SK-N-MC (cell line): Measurements from ENCODE around the gene SLC22A7.
A peak's percentile ranks its signal among the peaks of the same experiment; 100 is the strongest.

ENCODE experiments used
- DNase-seq: peaks from one replicate; pipeline ENCODE4 v3.0.0-alpha.2; 2011; ENCODE audit warnings: low read depth, low spot score
- H3K27ac ChIP-seq: fragments of 200-600 bp; sonication (generic); 2 replicates; pipeline ENCODE4 v1.5.1; 2016; ENCODE audit warnings: mixed run types
- H3K36me3 ChIP-seq: fragments of 200-600 bp; sonication (generic); 2 replicates; pipeline ENCODE4 v1.6.1; 2017; ENCODE audit warnings: antibody characterized with exemption, low read length, mixed read lengths; ENCODE audit not compliant: insufficient read depth
- H3K4me3 ChIP-seq: fragments of 200-600 bp; sonication (generic); 2 replicates; pipeline ENCODE4 v1.5.1; 2016
- H3K9ac ChIP-seq: fragments of 200-600 bp; sonication (generic); 2 replicates; pipeline ENCODE4 v1.8.0; 2017; ENCODE audit warnings: mixed run types, mixed read lengths; ENCODE audit not compliant: insufficient read length
- H3K9me3 ChIP-seq: fragments of 200-600 bp; sonication (generic); 2 replicates; pipeline ENCODE4 v1.6.1; 2017; ENCODE audit warnings: low read depth, mild to moderate bottlenecking, antibody characterized with exemption, low read length, moderate library complexity, mixed read lengths
- EZH2 ChIP-seq: fragments of 200-600 bp; sonication (generic); IDR thresholded peaks from one replicate; pipeline ENCODE4 v1.6.1; 2017; ENCODE audit warnings: antibody characterized with exemption
- FOXP2 ChIP-seq: optimal IDR thresholded peaks from 2 replicates; pipeline ENCODE3; 2011; ENCODE audit warnings: mild to moderate bottlenecking, moderate library complexity; ENCODE audit not compliant: insufficient read depth; ENCODE audit errors: extremely low read length, control extremely low read depth
- POLR2AphosphoS5 ChIP-seq: IDR thresholded peaks from 2 replicates; pipeline ENCODE4 v1.6.1; 2012; ENCODE audit warnings: mild to moderate bottlenecking, low read depth, low read length, borderline replicate concordance

Gene SLC22A7

DNA sequence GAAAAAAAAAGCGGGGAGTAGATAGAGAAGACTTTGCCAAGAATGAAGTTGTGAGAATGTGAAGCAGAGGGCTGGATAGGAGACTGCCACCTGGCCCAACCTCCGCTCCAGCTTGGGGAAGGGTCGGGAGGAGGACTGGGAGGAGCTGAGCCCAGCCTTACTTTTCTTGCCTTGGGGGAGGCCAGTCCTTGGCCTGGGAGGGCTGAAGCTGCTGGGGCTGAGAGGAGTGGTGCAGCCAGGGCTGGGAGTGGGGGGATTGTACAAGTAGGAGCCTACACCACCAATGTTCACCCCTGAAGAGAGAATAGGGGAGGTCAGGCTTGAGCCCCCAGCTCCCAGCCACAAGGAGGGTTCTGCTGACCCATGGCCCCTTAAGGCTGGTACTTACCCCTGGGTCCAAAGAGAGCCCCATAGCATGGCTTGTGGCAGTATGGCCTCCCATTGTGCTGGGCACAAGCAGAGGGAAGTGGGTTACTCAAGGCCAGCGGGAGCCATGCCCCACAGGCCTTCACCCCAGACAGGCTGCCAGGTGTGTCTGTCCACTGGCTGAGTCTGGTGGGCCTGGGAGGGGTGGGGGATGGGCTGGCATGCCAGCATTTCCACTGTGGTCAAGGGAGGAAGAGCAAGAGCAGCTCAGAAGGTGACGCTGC is 9.5 kb downstream of the SLC22A7 start:
- H3K9me3 ChIP-seq = no peaks in the 10 kb centered on the region
- no peak overlapping the region for H3K4me3 ChIP-seq
- no peak overlapping the region for H3K9ac ChIP-seq
- DNase-seq = no peak
- H3K36me3 ChIP-seq = no peaks in the 10 kb centered on the region
- no peak for TF ChIP-seq POLR2AphosphoS5
- no peak for TF ChIP-seq EZH2
- TF ChIP-seq FOXP2 = no peak
- H3K27ac ChIP-seq = no peak overlapping the region

GRCh38 chr6:43308101-43308989 is 10.3 kb downstream of the SLC22A7 start, which contains the start of gene CRIP3:
Gene CRIP3, minus strand, starts transcription at chr6:43308826. Its CDS starts 34 bp downstream, at chr6:43308792.
- TF ChIP-seq POLR2AphosphoS5 (no peak), FOXP2 (no peak), EZH2 (no peak)
- Histone ChIP-seq H3K36me3 (no peaks in the 10 kb centered on the region), H3K4me3 (peak within 1 kb of the TSS; percentile 36; the same call in 1 of the 2 replicates), H3K27ac (no peak within 1 kb of the TSS), H3K9ac (no peak within 1 kb of the TSS), H3K9me3 (no peaks in the 10 kb centered on the region)
- DNase-seq = no peak

- Histone ChIP-seq H3K27ac (no peak overlapping the region), H3K4me3 (peak overlapping the region; percentile 36; the same call in 1 of the 2 replicates)
These were observed 11.0 kb downstream of the SLC22A7 start for GRCh38 chr6:43308990-43309477.

GRCh38 chr6:43310134-43310533 is 12.1 kb downstream of the SLC22A7 start:
- Histone ChIP-seq H3K9me3 (no peaks in the 10 kb centered on the region), H3K36me3 (no peaks in the 10 kb centered on the region), H3K4me3 (no peak overlapping the region), H3K9ac (no peak overlapping the region), H3K27ac (no peak overlapping the region)
- DNase-seq = no peak
- no peak for TF ChIP-seq FOXP2
- no peak for TF ChIP-seq POLR2AphosphoS5
- TF ChIP-seq EZH2 = no peak

More at GRCh38 chr6:43308990-43309477, 11.0 kb downstream of the SLC22A7 start:
- TF ChIP-seq EZH2 (no peak), FOXP2 (no peak), POLR2AphosphoS5 (no peak)
- Histone ChIP-seq H3K36me3 (no peaks in the 10 kb centered on the region), H3K9me3 (no peaks in the 10 kb centered on the region), H3K9ac (no peak overlapping the region)
- no peak for DNase-seq

DNA sequence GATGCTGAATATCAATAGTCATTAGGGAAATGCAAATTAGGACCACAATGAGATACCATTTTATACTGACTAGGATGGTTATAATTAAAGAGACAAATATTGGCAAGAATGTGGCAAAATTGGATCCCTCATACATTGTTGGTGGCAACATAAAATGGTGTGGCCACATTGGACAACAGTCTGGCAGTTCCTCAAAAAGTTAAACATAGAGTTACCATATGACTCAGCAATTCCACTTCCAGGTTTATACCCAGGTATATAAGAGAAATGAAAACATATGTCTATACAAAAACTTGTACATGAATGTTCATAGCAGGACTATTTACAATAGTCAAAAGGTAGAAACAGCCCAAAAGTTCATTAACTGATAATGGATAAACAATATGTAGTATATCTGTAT is 12.6 kb downstream of the SLC22A7 start:
- H3K4me3 ChIP-seq = no peak overlapping the region
- no peak overlapping the region for H3K9ac ChIP-seq
- no peak for DNase-seq
- H3K9me3 ChIP-seq = no peaks in the 10 kb centered on the region
- H3K27ac ChIP-seq = no peak overlapping the region
- TF ChIP-seq EZH2 (no peak), POLR2AphosphoS5 (no peak), FOXP2 (no peak)
- H3K36me3 ChIP-seq = no peaks in the 10 kb centered on the region

GRCh38 chr6:43311666-43312065 is 13.6 kb downstream of the SLC22A7 start:
- no peak overlapping the region for H3K4me3 ChIP-seq

GRCh38 chr6:43313813-43314212 is 15.8 kb downstream of the SLC22A7 start:
- Histone ChIP-seq H3K4me3 (no peak overlapping the region), H3K27ac (no peak overlapping the region), H3K9ac (no peak overlapping the region), H3K9me3 (no peaks in the 10 kb centered on the region), H3K36me3 (no peaks in the 10 kb centered on the region)
- no peak for TF ChIP-seq EZH2
- no peak for TF ChIP-seq FOXP2
- TF ChIP-seq POLR2AphosphoS5 = no peak
- no peak for DNase-seq

More at GRCh38 chr6:43311666-43312065, 13.6 kb downstream of the SLC22A7 start:
- TF ChIP-seq EZH2 (no peak), FOXP2 (no peak), POLR2AphosphoS5 (no peak)
- no peaks in the 10 kb centered on the region for H3K36me3 ChIP-seq
- H3K27ac ChIP-seq = no peak overlapping the region
- DNase-seq = no peak
- H3K9me3 ChIP-seq = no peaks in the 10 kb centered on the region
- no peak overlapping the region for H3K9ac ChIP-seq

- Histone ChIP-seq H3K9ac (no peak overlapping the region), H3K36me3 (no peaks in the 10 kb centered on the region), H3K9me3 (no peaks in the 10 kb centered on the region), H3K27ac (no peak overlapping the region), H3K4me3 (no peak overlapping the region)
- DNase-seq = no peak
- TF ChIP-seq POLR2AphosphoS5 = no peak
- no peak for TF ChIP-seq FOXP2
- no peak for TF ChIP-seq EZH2
These were observed 20.0 kb downstream of the SLC22A7 start for GRCh38 chr6:43318011-43318410.
